Gastrocnemius medialis (tissue), 4 donors: Measurements from ENCODE around the gene HSD11B2. TPM values are rescaled to one million over a fixed set of nuclear protein-coding genes. Genes with fewer than 3 reads are reported as not detected.

ENCODE experiments used
- ATAC-seq, 2 donors: fragments of 150-250 bp; one replicate each; pipeline ENCODE4 v1.9.1; 2016
- DNase-seq, 2 donors: peaks; one replicate each; pipeline ENCODE4 v3.0.0-alpha.2; 2019
- H3K27ac ChIP-seq, 4 donors: fragments of 200-600 bp; sonication (generic); 1 replicate in 1 of 4; 2 replicates in 3 of 4; pipeline ENCODE4 v1.5.1; 2016 to 2018; ENCODE audit warnings: mild to moderate bottlenecking in 2 of 4, moderate library complexity in 1 of 4
- H3K27me3 ChIP-seq, 3 donors: fragments of 200-600 bp; sonication (generic) in 2 of 3; 1 replicate in 1 of 3; 2 replicates in 2 of 3; pipeline versions ENCODE4 v1.5.1 to v1.6.0; 2016 to 2019; ENCODE audit warnings: mild to moderate bottlenecking in 1 of 3, moderate library complexity in 1 of 3
- H3K36me3 ChIP-seq, 2 donors: fragments of 200-600 bp; sonication (generic) in 1 of 2; one replicate each; pipeline ENCODE4 v1.5.1; 2017 to 2018
- H3K4me1 ChIP-seq, 2 donors: fragments of 200-600 bp; sonication (generic) in 1 of 2; one replicate each; pipeline ENCODE4 v1.5.1; 2016 to 2017; ENCODE audit warnings: mild to moderate bottlenecking in 2 of 2
- H3K4me3 ChIP-seq, 4 donors: fragments of 200-600 bp; sonication (generic) in 3 of 4; 1 replicate in 1 of 4; 2 replicates in 3 of 4; pipeline ENCODE4 v1.5.1; 2016 to 2019; ENCODE audit warnings: mild to moderate bottlenecking in 2 of 4
- H3K9me3 ChIP-seq, 3 donors: fragments of 200-600 bp; sonication (generic) in 2 of 3; 1 replicate in 1 of 3; 2 replicates in 2 of 3; pipeline ENCODE4 v1.5.1; 2016 to 2019
- CTCF ChIP-seq, 5 experiments: fragments of 450-650 bp in 3 of 5; fragments of 200-600 bp in 2 of 5; sonication (generic) in 2 of 5; IDR thresholded peaks in 4 of 5; conservative IDR thresholded peaks in 1 of 5; 1 replicate in 4 of 5; 2 replicates in 1 of 5; pipeline ENCODE4 v1.5.1; 2016 to 2019; ENCODE audit warnings: antibody characterized with exemption in 5 of 5, mild to moderate bottlenecking in 3 of 5, moderate library complexity in 3 of 5
- POLR2A ChIP-seq, 2 donors: fragments of 450-650 bp; IDR thresholded peaks; one replicate each; pipeline ENCODE4 v1.6.1; 2017; ENCODE audit warnings: antibody characterized with exemption in 2 of 2, mild to moderate bottlenecking in 2 of 2, moderate library complexity in 2 of 2
- in situ Hi-C, 4 donors: fragments of 200-750 bp; cut with MboI; loops; one replicate each; pipeline versions ENCODE4 v1.15.0 to v1.8.0; 2017; ENCODE audit warnings: low sequenced_read_pairs in 4 of 4
- intact Hi-C: fragments of 100-400 bp; cut with DNase I; formaldehyde crosslinking; loops from one replicate; pipeline ENCODE4 v1.15.1; 2023; ENCODE audit warnings: low total_unique reads
- total RNA-seq, 4 donors: library from RNA; depleted of rRNA; stranded (reverse); fragments of >200 nt; gene quantifications; one replicate each; pipeline versions ENCODE4 v1.1.0 to v1.2.3, GENCODE V29; 2016

Gene HSD11B2
- total RNA-seq, 4 donors from 2014 or later = 2.3 to 4.1 TPM; not detected in 2

DNA sequence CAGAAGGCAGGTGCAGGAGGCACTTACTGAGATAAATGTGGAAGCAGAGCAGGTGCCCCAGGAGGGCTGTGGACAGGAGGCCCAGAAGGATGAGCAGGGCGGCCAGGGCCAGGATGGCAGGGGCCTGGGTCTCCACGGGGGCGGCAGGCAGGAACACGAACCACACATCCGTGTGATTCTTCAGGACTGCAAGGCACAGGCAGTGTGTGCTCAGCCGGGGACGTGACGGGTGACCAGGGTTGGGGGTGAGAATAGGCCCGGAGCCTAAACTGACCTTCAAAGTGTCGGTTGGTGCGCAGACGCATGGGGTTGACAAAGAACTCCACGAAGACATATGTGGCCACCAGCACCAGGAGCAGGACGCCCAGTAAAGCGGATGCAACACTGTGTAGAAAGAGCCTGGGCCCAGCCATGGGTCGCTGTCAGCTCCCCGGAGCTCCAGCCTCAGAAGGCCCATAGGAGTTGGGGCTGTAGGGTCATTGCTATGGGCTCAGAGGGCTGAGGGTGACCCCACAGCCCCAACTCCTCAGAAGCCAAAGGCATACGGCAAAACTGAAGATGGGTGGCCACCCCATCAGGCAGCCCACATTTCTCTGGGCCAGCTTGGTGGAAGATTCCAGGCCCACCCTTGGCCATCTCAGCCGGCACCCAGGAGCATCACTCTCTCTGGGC is 32.2 kb upstream of the HSD11B2 start:
- DNase-seq = no peak
- no peaks in the 10 kb centered on the region for H3K27me3 ChIP-seq
- in situ Hi-C loops = no loop called here

DNA sequence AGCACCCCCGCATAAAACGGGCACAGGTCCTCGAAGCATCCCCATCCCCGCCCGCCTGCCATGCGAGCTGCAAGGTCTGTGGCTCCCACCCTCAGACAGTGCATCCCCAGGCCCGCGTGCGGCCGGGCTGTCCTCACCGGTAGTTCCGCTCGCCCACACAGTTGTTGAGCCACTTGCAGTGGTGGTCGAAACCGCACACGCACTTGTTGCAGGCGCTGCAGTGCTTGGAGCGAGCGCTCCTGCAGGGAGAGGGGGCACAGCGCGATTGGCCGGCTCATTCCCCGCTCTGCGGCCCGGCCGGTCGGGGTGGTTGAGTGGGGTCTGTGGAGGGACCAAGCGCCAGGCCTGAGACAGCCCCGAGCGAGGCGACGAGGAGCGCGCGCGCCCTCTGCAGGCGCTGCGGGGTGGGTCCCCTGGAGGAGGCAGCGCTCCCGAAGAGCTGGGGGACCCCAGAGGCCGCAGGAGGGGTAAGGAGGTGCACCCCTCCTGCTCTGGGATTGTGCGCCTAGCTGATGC is 31.6 kb upstream of the HSD11B2 start:
- Histone ChIP-seq H3K27me3 (no peaks in the 10 kb centered on the region), H3K4me3 (no peak overlapping the region), H3K27ac (no peak overlapping the region), H3K9me3 (no peaks in the 10 kb centered on the region), H3K4me1 (peaks cover 35% of the 10 kb centered on the region in 2 donors), H3K36me3 (no peaks in the 10 kb centered on the region)
- DNase-seq (no peak), ATAC-seq (no peak)
- in situ Hi-C loops = no loop called here
- TF ChIP-seq POLR2A (IDR thresholded peaks at IDR 0.05) (no peak), CTCF (IDR thresholded peaks at IDR 0.05 in 4 of 5, conservative IDR thresholded peaks at IDR 0.05 in 1 of 5) (peak; percentile 16 to 65 (median 56))
- intact Hi-C loops = no loop called here

More for the DNA sequence above, 32.2 kb upstream of the HSD11B2 start:
- TF ChIP-seq CTCF (IDR thresholded peaks at IDR 0.05 in 4 of 5, conservative IDR thresholded peaks at IDR 0.05 in 1 of 5) (no peak), POLR2A (IDR thresholded peaks at IDR 0.05) (no peak)
- Histone ChIP-seq H3K36me3 (no peaks in the 10 kb centered on the region), H3K27ac (peak overlapping the region in 3 of 4 donors; percentile 63 to 72 (median 70)), H3K4me3 (no peak overlapping the region), H3K4me1 (peaks cover 31 to 38% of the 10 kb centered on the region in 2 donors), H3K9me3 (no peaks in the 10 kb centered on the region)
- intact Hi-C loops = no loop called here
- ATAC-seq = no peak

DNA sequence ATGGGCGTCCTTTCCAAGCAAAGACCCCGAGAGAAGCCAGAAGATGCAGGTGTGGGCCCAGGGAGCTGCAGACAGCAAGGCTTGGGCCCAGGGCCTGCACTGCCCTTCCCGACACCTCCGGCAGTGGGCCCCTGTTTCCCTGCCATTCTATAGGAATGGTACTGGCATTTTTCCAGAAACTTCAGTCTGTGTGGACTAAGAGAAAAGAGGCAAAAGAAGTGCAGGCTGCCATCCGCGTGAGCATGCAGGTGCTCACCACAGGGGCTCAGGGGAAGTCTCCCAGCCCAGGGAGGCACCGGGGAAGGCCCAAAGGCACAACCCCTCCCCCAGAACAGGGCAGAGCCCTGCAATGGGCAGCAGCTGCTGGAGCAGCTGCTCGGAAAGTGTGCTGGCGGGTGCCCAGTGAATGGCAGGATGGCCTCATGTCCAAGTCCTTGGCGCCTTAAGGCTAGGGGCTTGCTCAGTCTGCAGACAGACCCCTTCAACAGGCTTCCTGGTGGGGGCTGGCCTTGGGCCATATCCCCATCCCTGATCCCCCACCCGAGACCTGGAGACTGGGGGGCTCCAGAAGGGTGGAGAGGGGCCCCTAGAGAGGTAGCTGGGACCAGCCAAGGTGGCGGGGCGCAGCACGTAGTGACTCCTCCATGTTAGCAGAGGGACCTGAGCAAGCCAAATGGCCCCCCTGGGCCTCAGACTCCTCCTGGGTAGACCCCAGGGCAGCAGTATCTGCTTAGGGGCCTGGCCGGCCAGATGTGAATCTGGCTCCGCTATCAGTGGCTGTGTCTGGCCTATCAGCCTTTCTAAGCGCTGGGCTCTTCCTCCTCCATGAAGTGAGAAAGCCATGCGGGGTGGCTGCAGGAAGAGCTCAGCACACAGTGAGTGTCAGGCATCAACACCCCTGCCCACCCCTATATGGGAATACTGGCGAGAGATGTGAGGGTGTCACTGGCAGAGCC is 30.9 kb upstream of the HSD11B2 start:
- H3K9me3 ChIP-seq = no peaks in the 10 kb centered on the region
- no peak overlapping the region for H3K27ac ChIP-seq
- DNase-seq = peak in 1 of 2 donors; percentile 57
- ATAC-seq = peak in 1 of 2 donors; percentile 36
- TF ChIP-seq POLR2A (IDR thresholded peaks at IDR 0.05) (no peak), CTCF (IDR thresholded peaks at IDR 0.05 in 4 of 5, conservative IDR thresholded peaks at IDR 0.05 in 1 of 5) (peak in 1 of 5 experiments; percentile 19)
- in situ Hi-C loops = no loop called here
- H3K27me3 ChIP-seq = no peaks in the 10 kb centered on the region
- no peak overlapping the region for H3K4me3 ChIP-seq
- peaks cover 36 to 41% of the 10 kb centered on the region in 2 donors for H3K4me1 ChIP-seq
- intact Hi-C loops = no loop called here
- no peaks in the 10 kb centered on the region for H3K36me3 ChIP-seq

- Histone ChIP-seq H3K4me1 (peaks cover 39 to 47% of the 10 kb centered on the region in 2 donors), H3K27me3 (no peaks in the 10 kb centered on the region), H3K4me3 (no peak overlapping the region), H3K27ac (no peak overlapping the region), H3K9me3 (no peaks in the 10 kb centered on the region), H3K36me3 (no peaks in the 10 kb centered on the region)
- ATAC-seq (no peak), DNase-seq (no peak)
- intact Hi-C loops = no loop called here
- TF ChIP-seq POLR2A (IDR thresholded peaks at IDR 0.05) (no peak), CTCF (IDR thresholded peaks at IDR 0.05 in 4 of 5, conservative IDR thresholded peaks at IDR 0.05 in 1 of 5) (no peak)
- in situ Hi-C loops = no loop called here
Observed at GRCh38 chr16:67400901-67401300, 30.0 kb upstream of the HSD11B2 start.
